Neural cell (in vitro differentiated cells): ENCODE measurements around the gene EYS. TPM values are rescaled to one million over a fixed set of nuclear protein-coding genes. Genes with fewer than 3 reads are reported as not detected.

Experiments used
- H2AFZ ChIP-seq: fragments of 200-600, 300-800 bp; sonication (generic), shearing (Covaris generic); 2 replicates; pipeline ENCODE4 v1.6.0; 2014; ENCODE audit warnings: low read depth, mild to moderate bottlenecking, antibody characterized with exemption, low read length, moderate library complexity
- H3F3A ChIP-seq: fragments of 200-600 bp; shearing (Covaris generic); 2 replicates; pipeline ENCODE4 v1.6.1; 2016; ENCODE audit warnings: mild to moderate bottlenecking, moderate library complexity, mixed read lengths, antibody characterized with exemption, low read length; ENCODE audit not compliant: insufficient read depth, poor library complexity, severe bottlenecking
- H3K27ac ChIP-seq: fragments of 200-600, 300-800 bp; sonication (generic), shearing (Covaris generic); 2 replicates; pipeline ENCODE4 v1.5.1; 2014; ENCODE audit warnings: mild to moderate bottlenecking, low read length, moderate library complexity
- H3K27me3 ChIP-seq: fragments of 300-800, 200-600 bp; sonication (generic), shearing (Covaris generic); 2 replicates; pipeline ENCODE4 v1.6.0; 2014; ENCODE audit warnings: mild to moderate bottlenecking, low read depth, low read length, moderate library complexity; ENCODE audit not compliant: insufficient read depth
- H3K36me3 ChIP-seq: fragments of 300-800, 200-600 bp; sonication (generic), shearing (Covaris generic); 2 replicates; pipeline ENCODE4 v1.5.1; 2014; ENCODE audit warnings: mild to moderate bottlenecking, antibody characterized with exemption, low read length, moderate library complexity; ENCODE audit not compliant: insufficient read depth
- H3K4me2 ChIP-seq: fragments of 300-800, 200-600 bp; sonication (generic), shearing (Covaris generic); 2 replicates; pipeline ENCODE4 v1.6.0; 2014; ENCODE audit warnings: mild to moderate bottlenecking, low read length
- H3K4me3 ChIP-seq: fragments of 300-800, 200-600 bp; sonication (generic), shearing (Covaris generic); 2 replicates; pipeline ENCODE4 v1.5.1; 2014; ENCODE audit warnings: mild to moderate bottlenecking, low read length, moderate library complexity
- H3K79me2 ChIP-seq: fragments of 200-600 bp; shearing (Covaris generic); replicated peaks from 2 replicates; pipeline ENCODE4 v1.6.0; 2014; ENCODE audit warnings: mild to moderate bottlenecking, low read length, moderate library complexity; ENCODE audit not compliant: insufficient read depth
- H3K9ac ChIP-seq: fragments of 300-800, 200-600 bp; sonication (generic), shearing (Covaris generic); 2 replicates; pipeline ENCODE4 v1.6.1; 2016; ENCODE audit warnings: mild to moderate bottlenecking, low read length, mixed read lengths
- H3K9me2 ChIP-seq: fragments of 200-600 bp; shearing (Covaris generic); 2 replicates; pipeline ENCODE4 v1.6.1; 2016; ENCODE audit warnings: mild to moderate bottlenecking, low read length, mixed read lengths; ENCODE audit not compliant: insufficient read depth
- H3K9me3 ChIP-seq: fragments of 200-600, 300-800 bp; sonication (generic), shearing (Covaris generic); 2 replicates; pipeline ENCODE4 v1.6.1; 2016; ENCODE audit warnings: mild to moderate bottlenecking, mixed run types, low read length, moderate library complexity, mixed read lengths
- H4K20me1 ChIP-seq: fragments of 200-600 bp; shearing (Covaris generic); 2 replicates; pipeline ENCODE4 v1.6.1; 2016; ENCODE audit warnings: mild to moderate bottlenecking, mixed run types; ENCODE audit not compliant: insufficient read depth
- EP300 ChIP-seq: fragments of 450-650 bp; conservative IDR thresholded peaks from 2 replicates; pipeline ENCODE4 v1.6.1; 2014; ENCODE audit warnings: antibody characterized with exemption, mild to moderate bottlenecking, moderate library complexity; ENCODE audit not compliant: poor library complexity, severe bottlenecking
- EZH2 ChIP-seq: fragments of 200-600, 300-800 bp; shearing (Covaris generic), sonication (generic); IDR thresholded peaks from 2 replicates; pipeline ENCODE4 v1.6.1; 2014; ENCODE audit warnings: antibody characterized with exemption, low read length, borderline replicate concordance, mild to moderate bottlenecking; ENCODE audit not compliant: insufficient read depth, poor library complexity, severe bottlenecking
- MXI1 ChIP-seq: fragments of 450-650 bp; conservative IDR thresholded peaks from 2 replicates; pipeline ENCODE4 v1.6.1; 2014; ENCODE audit warnings: antibody characterized with exemption, mild to moderate bottlenecking; ENCODE audit not compliant: poor library complexity, severe bottlenecking
- POLR2AphosphoS5 ChIP-seq: IDR thresholded peaks from 2 replicates; pipeline ENCODE4 v1.6.1; 2012
- RAD21 ChIP-seq: fragments of 450-650 bp; conservative IDR thresholded peaks from 2 replicates; pipeline ENCODE4 v1.6.1; 2014; ENCODE audit warnings: antibody characterized with exemption, mild to moderate bottlenecking, moderate library complexity
- SMC3 ChIP-seq: fragments of 450-650 bp; conservative IDR thresholded peaks from 2 replicates; pipeline ENCODE4 v1.6.1; 2014; ENCODE audit warnings: antibody characterized with exemption, mild to moderate bottlenecking, moderate library complexity; ENCODE audit not compliant: poor library complexity
- TAF1 ChIP-seq: IDR thresholded peaks from 2 replicates; pipeline ENCODE4 v1.6.1; 2012; ENCODE audit warnings: low read depth
- polyA plus RNA-seq: library from polyadenylated mRNA; depleted of rRNA; stranded (reverse); fragments of >200 nt; gene quantifications from 2 replicates; pipeline ENCODE4 v1.2.3, GENCODE V29; 2014
- TF ChIP-seq, protein P1 (sequence below): IDR thresholded peaks from 2 replicates; pipeline ENCODE4 v1.6.1; 2012; ENCODE audit warnings: borderline replicate concordance
- TF ChIP-seq, protein P2 (sequence below): fragments of 450-650 bp; IDR thresholded peaks from 2 replicates; pipeline ENCODE4 v1.5.1; 2014; ENCODE audit warnings: antibody characterized with exemption, mild to moderate bottlenecking, moderate library complexity; ENCODE audit not compliant: poor library complexity, severe bottlenecking

EYS gene
- polyA plus RNA-seq, 1 donor from 2014 or later: 0.38 TPM

- no peaks in the 10 kb centered on the region for H3K79me2 ChIP-seq
- TF ChIP-seq MXI1 (no peak), RAD21 (no peak), EP300 (no peak), TAF1 (no peak), SMC3 (no peak), POLR2AphosphoS5 (no peak), EZH2 (no peak)
- TF ChIP-seq, protein P1, sequence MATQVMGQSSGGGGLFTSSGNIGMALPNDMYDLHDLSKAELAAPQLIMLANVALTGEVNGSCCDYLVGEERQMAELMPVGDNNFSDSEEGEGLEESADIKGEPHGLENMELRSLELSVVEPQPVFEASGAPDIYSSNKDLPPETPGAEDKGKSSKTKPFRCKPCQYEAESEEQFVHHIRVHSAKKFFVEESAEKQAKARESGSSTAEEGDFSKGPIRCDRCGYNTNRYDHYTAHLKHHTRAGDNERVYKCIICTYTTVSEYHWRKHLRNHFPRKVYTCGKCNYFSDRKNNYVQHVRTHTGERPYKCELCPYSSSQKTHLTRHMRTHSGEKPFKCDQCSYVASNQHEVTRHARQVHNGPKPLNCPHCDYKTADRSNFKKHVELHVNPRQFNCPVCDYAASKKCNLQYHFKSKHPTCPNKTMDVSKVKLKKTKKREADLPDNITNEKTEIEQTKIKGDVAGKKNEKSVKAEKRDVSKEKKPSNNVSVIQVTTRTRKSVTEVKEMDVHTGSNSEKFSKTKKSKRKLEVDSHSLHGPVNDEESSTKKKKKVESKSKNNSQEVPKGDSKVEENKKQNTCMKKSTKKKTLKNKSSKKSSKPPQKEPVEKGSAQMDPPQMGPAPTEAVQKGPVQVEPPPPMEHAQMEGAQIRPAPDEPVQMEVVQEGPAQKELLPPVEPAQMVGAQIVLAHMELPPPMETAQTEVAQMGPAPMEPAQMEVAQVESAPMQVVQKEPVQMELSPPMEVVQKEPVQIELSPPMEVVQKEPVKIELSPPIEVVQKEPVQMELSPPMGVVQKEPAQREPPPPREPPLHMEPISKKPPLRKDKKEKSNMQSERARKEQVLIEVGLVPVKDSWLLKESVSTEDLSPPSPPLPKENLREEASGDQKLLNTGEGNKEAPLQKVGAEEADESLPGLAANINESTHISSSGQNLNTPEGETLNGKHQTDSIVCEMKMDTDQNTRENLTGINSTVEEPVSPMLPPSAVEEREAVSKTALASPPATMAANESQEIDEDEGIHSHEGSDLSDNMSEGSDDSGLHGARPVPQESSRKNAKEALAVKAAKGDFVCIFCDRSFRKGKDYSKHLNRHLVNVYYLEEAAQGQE: no peak
- TF ChIP-seq, protein P2, sequence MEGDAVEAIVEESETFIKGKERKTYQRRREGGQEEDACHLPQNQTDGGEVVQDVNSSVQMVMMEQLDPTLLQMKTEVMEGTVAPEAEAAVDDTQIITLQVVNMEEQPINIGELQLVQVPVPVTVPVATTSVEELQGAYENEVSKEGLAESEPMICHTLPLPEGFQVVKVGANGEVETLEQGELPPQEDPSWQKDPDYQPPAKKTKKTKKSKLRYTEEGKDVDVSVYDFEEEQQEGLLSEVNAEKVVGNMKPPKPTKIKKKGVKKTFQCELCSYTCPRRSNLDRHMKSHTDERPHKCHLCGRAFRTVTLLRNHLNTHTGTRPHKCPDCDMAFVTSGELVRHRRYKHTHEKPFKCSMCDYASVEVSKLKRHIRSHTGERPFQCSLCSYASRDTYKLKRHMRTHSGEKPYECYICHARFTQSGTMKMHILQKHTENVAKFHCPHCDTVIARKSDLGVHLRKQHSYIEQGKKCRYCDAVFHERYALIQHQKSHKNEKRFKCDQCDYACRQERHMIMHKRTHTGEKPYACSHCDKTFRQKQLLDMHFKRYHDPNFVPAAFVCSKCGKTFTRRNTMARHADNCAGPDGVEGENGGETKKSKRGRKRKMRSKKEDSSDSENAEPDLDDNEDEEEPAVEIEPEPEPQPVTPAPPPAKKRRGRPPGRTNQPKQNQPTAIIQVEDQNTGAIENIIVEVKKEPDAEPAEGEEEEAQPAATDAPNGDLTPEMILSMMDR: no peak
- no peak overlapping the region for H3K4me2 ChIP-seq
Observed at GRCh38 chr6:63790334-63790733, 1916.7 kb downstream of the EYS start.

DNA sequence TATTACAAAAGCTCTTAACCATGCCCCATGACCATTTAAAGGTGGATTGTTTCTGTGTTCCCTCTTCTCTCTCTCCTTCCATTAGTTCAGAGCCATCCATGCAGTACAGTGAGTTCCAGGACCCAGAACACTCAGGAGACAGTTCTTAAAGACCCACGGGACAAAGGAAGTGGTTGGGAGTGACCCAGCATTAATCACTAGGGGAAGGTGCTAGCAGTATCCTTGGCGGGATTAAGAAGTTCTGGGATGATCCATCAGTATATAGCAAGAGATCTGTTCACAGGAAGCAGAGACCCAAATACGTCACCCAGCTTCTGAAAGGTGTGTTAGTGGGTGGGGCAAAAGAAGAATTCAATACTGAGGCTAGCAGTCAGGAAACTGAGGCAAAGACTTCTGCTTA is 1917.3 kb downstream of the EYS start:
- Histone ChIP-seq H3K27ac (no peak overlapping the region), H3K4me2 (no peak overlapping the region), H3K27me3 (no peaks in the 10 kb centered on the region), H3K9me3 (no peaks in the 10 kb centered on the region), H3K9me2 (no peaks in the 10 kb centered on the region), H4K20me1 (no peaks in the 10 kb centered on the region), H2AFZ (no peak overlapping the region), H3K36me3 (no peaks in the 10 kb centered on the region), H3K4me3 (no peak overlapping the region), H3K79me2 (no peaks in the 10 kb centered on the region), H3K9ac (no peak overlapping the region), H3F3A (no peaks in the 10 kb centered on the region)
- TF ChIP-seq RAD21 (no peak), EZH2 (no peak), POLR2AphosphoS5 (no peak), MXI1 (no peak), SMC3 (no peak), EP300 (no peak), TAF1 (no peak)
- TF ChIP-seq, protein P1: no peak
- TF ChIP-seq, protein P2: no peak

More at GRCh38 chr6:63790334-63790733, 1916.7 kb downstream of the EYS start:
- Histone ChIP-seq H3K9me2 (no peaks in the 10 kb centered on the region), H3K9ac (no peak overlapping the region), H4K20me1 (no peaks in the 10 kb centered on the region), H3K27ac (no peak overlapping the region), H3K36me3 (no peaks in the 10 kb centered on the region), H3K9me3 (no peaks in the 10 kb centered on the region), H3K27me3 (no peaks in the 10 kb centered on the region), H2AFZ (no peak overlapping the region), H3F3A (no peaks in the 10 kb centered on the region), H3K4me3 (no peak overlapping the region)
